PC-9 (cell line): ENCODE measurements around the gene ERICH2. TPM values are rescaled to one million over a fixed set of nuclear protein-coding genes. Genes with fewer than 3 reads are reported as not detected.

Source experiments
- BruUV-seq: library from RNA; stranded (reverse); fragments of 400-500 nt; replicated peaks from 2 replicates; lab custom pipeline; 2021; lab: Mats Ljungman, UMichigan
- CTCF ChIA-PET: fragments of 300-600 bp; sonication (Branson Sonifier 250); formaldehyde crosslinking; loops from one replicate; lab custom pipeline; 2022; ENCODE audit warnings: antibody characterized with exemption; lab: Charles Lee
- POLR2A ChIA-PET: fragments of 300-600 bp; sonication (Branson Sonifier 250); formaldehyde crosslinking; loops from one replicate; lab custom pipeline; 2022; ENCODE audit warnings: antibody characterized with exemption; ENCODE audit not compliant: unreplicated experiment; lab: Charles Lee
- DNase-seq, 2 experiments: peaks; one replicate each; pipeline versions ENCODE4 v3.0.0 to v3.0.0-alpha.2; 2015 to 2022; ENCODE audit warnings: mixed read lengths in 1 of 2
- H2AFZ ChIP-seq: fragments of 200-600 bp; sonication (generic); 2 replicates; pipeline ENCODE4 v1.8.1; 2017; ENCODE audit warnings: antibody characterized with exemption
- H3F3A ChIP-seq: fragments of 200-600 bp; sonication (generic); 2 replicates; pipeline ENCODE4 v1.8.1; 2017; ENCODE audit warnings: antibody characterized with exemption, mild to moderate bottlenecking, low read depth; ENCODE audit not compliant: insufficient read depth
- H3K27ac ChIP-seq: fragments of 200-600 bp; sonication (generic); 2 replicates; pipeline ENCODE4 v1.6.1; 2016; ENCODE audit warnings: mixed run types
- H3K27me3 ChIP-seq: fragments of 200-600 bp; sonication (generic); 2 replicates; pipeline ENCODE4 v1.6.1; 2016; ENCODE audit warnings: low read depth, mixed run types; ENCODE audit not compliant: insufficient read depth
- H3K36me3 ChIP-seq: fragments of 200-600 bp; sonication (generic); 2 replicates; pipeline ENCODE4 v1.6.1; 2016; ENCODE audit warnings: low read depth, mixed run types
- H3K4me1 ChIP-seq: fragments of 200-600 bp; sonication (generic); replicated peaks from 2 replicates; pipeline ENCODE4 v1.6.1; 2016; ENCODE audit warnings: mixed run types; ENCODE audit not compliant: insufficient read depth
- H3K4me2 ChIP-seq: fragments of 200-600 bp; sonication (generic); 2 replicates; pipeline ENCODE4 v1.6.1; 2017; ENCODE audit warnings: mixed run types
- H3K4me3 ChIP-seq: fragments of 200-600 bp; sonication (generic); 2 replicates; pipeline ENCODE4 v1.6.1; 2016; ENCODE audit warnings: mixed run types
- H3K79me2 ChIP-seq: fragments of 200-600 bp; sonication (generic); 2 replicates; pipeline ENCODE4 v1.6.1; 2017; ENCODE audit warnings: low read depth, mixed run types
- H3K9me2 ChIP-seq: fragments of 200-600 bp; sonication (generic); 2 replicates; pipeline ENCODE4 v1.8.1; 2017; ENCODE audit warnings: mild to moderate bottlenecking; ENCODE audit not compliant: insufficient read depth
- H3K9me3 ChIP-seq: fragments of 200-600 bp; sonication (generic); 2 replicates; pipeline ENCODE4 v1.8.1; 2016; ENCODE audit warnings: low read depth; ENCODE audit not compliant: insufficient read depth
- H4K20me1 ChIP-seq: fragments of 200-600 bp; sonication (generic); 2 replicates; pipeline ENCODE4 v1.8.1; 2017; ENCODE audit not compliant: insufficient read depth
- EZH2 ChIP-seq: fragments of 200-600 bp; sonication (generic); IDR thresholded peaks from 2 replicates; pipeline ENCODE4 v1.8.0; 2017; ENCODE audit warnings: antibody characterized with exemption, low read depth
- intact Hi-C: fragments of 100-400 bp; cut with micrococcal nuclease; formaldehyde crosslinking; loops from one replicate; pipeline ENCODE4 v1.10.0; 2022; ENCODE audit not compliant: unreplicated experiment
- total RNA-seq: library from RNA; stranded (reverse); gene quantifications from 2 replicates; pipeline ENCODE4 v1.2.3, GENCODE V29; 2021
- TF ChIP-seq, protein P1 (sequence below): fragments of 200-600 bp; sonication (generic); conservative IDR thresholded peaks from 2 replicates; pipeline ENCODE4 v1.6.1; 2017; ENCODE audit warnings: mixed run types, antibody characterized with exemption, mild to moderate bottlenecking, moderate library complexity

Gene ERICH2
- total RNA-seq, 1 experiment from 2014 or later: 2.0 TPM

DNA sequence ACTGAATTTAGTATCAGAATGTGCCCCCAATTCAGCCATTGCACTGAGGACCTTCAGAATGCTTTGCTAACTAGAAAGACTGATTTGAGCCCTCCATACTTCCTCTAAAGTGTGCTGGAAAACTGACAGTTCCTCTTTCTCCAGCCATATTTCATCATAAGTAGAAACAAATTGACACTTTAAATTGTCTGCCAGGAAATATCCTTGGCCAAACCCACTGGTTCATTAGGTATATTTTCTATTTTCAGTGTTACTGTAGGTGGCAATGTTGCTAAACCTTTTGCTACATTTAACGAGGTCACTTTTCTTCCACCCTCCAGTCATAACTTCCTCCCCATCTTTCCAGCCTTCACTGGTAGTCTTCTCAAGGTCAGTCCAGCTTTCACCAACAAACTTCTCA is 33.5 kb upstream of the ERICH2 start:
- Histone ChIP-seq H3K79me2 (no peaks in the 10 kb centered on the region), H3K4me2 (no peak overlapping the region), H4K20me1 (no peaks in the 10 kb centered on the region), H3K4me3 (no peak overlapping the region), H3K4me1 (peaks cover 20% of the 10 kb centered on the region), H3F3A (peaks cover 14% of the 10 kb centered on the region), H3K27ac (no peak overlapping the region), H3K9me2 (no peaks in the 10 kb centered on the region), H3K36me3 (no peaks in the 10 kb centered on the region), H2AFZ (no peak overlapping the region), H3K9me3 (peaks cover 6% of the 10 kb centered on the region; the same call in 1 of the 2 replicates), H3K27me3 (no peaks in the 10 kb centered on the region)
- intact Hi-C loops: loop anchor here (10.0 kb wide), 1 partner anchor 292 kb away; no protein-coding TSS in a partner anchor
- DNase-seq: no peak
- TF ChIP-seq EZH2: no peak
- TF ChIP-seq, protein P1, sequence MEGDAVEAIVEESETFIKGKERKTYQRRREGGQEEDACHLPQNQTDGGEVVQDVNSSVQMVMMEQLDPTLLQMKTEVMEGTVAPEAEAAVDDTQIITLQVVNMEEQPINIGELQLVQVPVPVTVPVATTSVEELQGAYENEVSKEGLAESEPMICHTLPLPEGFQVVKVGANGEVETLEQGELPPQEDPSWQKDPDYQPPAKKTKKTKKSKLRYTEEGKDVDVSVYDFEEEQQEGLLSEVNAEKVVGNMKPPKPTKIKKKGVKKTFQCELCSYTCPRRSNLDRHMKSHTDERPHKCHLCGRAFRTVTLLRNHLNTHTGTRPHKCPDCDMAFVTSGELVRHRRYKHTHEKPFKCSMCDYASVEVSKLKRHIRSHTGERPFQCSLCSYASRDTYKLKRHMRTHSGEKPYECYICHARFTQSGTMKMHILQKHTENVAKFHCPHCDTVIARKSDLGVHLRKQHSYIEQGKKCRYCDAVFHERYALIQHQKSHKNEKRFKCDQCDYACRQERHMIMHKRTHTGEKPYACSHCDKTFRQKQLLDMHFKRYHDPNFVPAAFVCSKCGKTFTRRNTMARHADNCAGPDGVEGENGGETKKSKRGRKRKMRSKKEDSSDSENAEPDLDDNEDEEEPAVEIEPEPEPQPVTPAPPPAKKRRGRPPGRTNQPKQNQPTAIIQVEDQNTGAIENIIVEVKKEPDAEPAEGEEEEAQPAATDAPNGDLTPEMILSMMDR: no peak
- BruUV-seq: no TSS peak
- POLR2A ChIA-PET: no interaction called here
- CTCF ChIA-PET: no interaction called here

DNA sequence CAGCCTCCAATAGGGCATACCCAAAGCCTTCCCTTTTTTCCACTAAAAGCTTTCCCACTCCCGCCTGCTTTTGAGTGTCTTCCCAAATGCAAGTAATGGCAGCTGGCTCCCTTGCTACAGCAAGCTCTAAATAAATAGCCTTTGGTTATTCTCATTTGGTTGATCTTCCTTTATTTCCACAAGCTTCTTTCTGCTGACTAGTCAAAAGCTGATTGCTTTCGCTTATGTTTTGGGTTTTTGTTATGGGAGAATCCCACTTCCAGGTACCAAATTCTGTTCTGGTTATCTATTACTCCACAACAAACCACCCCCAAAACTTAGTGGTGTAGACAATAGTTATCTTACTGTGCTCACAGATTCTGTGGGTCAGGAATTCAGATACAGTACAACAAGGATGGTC is 32.8 kb upstream of the ERICH2 start:
- Histone ChIP-seq H3K9me2 (no peaks in the 10 kb centered on the region), H4K20me1 (no peaks in the 10 kb centered on the region), H3K36me3 (no peaks in the 10 kb centered on the region), H3K4me1 (peaks cover 20% of the 10 kb centered on the region), H3F3A (peaks cover 14% of the 10 kb centered on the region), H3K27ac (no peak overlapping the region), H2AFZ (no peak overlapping the region), H3K4me3 (no peak overlapping the region), H3K9me3 (peaks cover 6% of the 10 kb centered on the region; the same call in 1 of the 2 replicates), H3K79me2 (no peaks in the 10 kb centered on the region), H3K27me3 (no peaks in the 10 kb centered on the region), H3K4me2 (no peak overlapping the region)
- no peak for DNase-seq
- TF ChIP-seq, protein P1: no peak
- TF ChIP-seq EZH2: no peak
- intact Hi-C loops: loop anchor here (10.0 kb wide), 1 partner anchor 293 kb away; no protein-coding TSS in a partner anchor
- BruUV-seq: no TSS peak
- ChIA-PET POLR2A (no interaction called here), CTCF (no interaction called here)

DNA sequence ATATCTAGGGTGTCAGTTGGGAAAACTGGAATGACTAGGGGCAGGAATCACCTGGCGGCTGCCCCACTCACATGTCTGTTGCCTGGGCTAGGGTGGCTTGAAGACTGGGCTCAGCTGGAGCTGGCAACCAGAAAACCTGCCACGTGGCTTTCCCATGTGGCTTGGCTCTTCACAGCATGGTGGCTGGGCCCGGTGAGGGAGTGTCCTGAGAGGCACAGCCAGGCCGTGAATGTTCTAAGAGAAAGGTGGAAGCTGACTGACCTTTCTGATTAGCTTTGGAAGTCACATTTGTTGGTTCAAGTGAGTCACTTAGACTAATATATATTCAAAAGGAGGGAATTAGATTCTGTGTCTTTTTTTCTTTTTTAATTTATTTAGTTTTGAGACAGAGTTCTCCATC is 32.4 kb upstream of the ERICH2 start:
- H3K9me2 ChIP-seq: no peaks in the 10 kb centered on the region
- no peaks in the 10 kb centered on the region for H3K36me3 ChIP-seq
- CTCF ChIA-PET: no interaction called here
- peak overlapping the region; percentile 88; the same call in 1 of the 2 replicates for H3K27ac ChIP-seq
- POLR2A ChIA-PET: interaction anchor here (0.7 kb wide), 1 partner anchor 21 kb away, joined by 3 read pairs; no protein-coding TSS in a partner anchor
- H3K27me3 ChIP-seq: no peaks in the 10 kb centered on the region
- peaks cover 20% of the 10 kb centered on the region for H3K4me1 ChIP-seq
- no peak overlapping the region for H2AFZ ChIP-seq
- no peaks in the 10 kb centered on the region for H3K79me2 ChIP-seq
- H3K4me2 ChIP-seq: no peak overlapping the region
- H3F3A ChIP-seq: peaks cover 14% of the 10 kb centered on the region
- no peaks in the 10 kb centered on the region for H4K20me1 ChIP-seq
- no TSS peak for BruUV-seq
- no peak overlapping the region for H3K4me3 ChIP-seq
- intact Hi-C loops: loop anchor here (10.0 kb wide), 1 partner anchor 293 kb away; no protein-coding TSS in a partner anchor
- TF ChIP-seq, protein P1: no peak
- TF ChIP-seq EZH2: no peak
- H3K9me3 ChIP-seq: peaks cover 6% of the 10 kb centered on the region; the same call in 1 of the 2 replicates
- no peak for DNase-seq
